Mesenchymal stem cell (in vitro differentiated cells and primary cell): ENCODE measurements around the gene MUC20.
A peak's percentile ranks its signal among the peaks of the same experiment; 100 is the strongest.
"Not testable (repeated sequence)": the region's sequence is repeated elsewhere in the genome, so short reads cannot be mapped to it uniquely, and the experiment has no call there.

Experiments
- DNase-seq: peaks from one replicate; pipeline ENCODE4 v3.0.0-alpha.2; 2013
- H2AFZ ChIP-seq: one replicate; pipeline ENCODE4 v1.6.1; 2013; ENCODE audit warnings: low read depth, mild to moderate bottlenecking, control low read depth, inconsistent platforms, low read length, moderate library complexity
- H2AK5ac ChIP-seq: 2 replicates; pipeline ENCODE4 v1.6.1; 2013; ENCODE audit warnings: low read length, moderate library complexity, mild to moderate bottlenecking, inconsistent platforms; ENCODE audit not compliant: severe bottlenecking
- H2BK120ac ChIP-seq: one replicate; pipeline ENCODE4 v1.6.1; 2013; ENCODE audit warnings: low read depth, mild to moderate bottlenecking, inconsistent platforms, low read length, moderate library complexity
- H2BK12ac ChIP-seq, 2 experiments: one replicate each; pipeline ENCODE4 v1.6.1; 2013; ENCODE audit warnings: inconsistent platforms in 2 of 2, low read length in 2 of 2, mild to moderate bottlenecking in 2 of 2, moderate library complexity in 2 of 2, control low read depth in 1 of 2
- H2BK15ac ChIP-seq: one replicate; pipeline ENCODE4 v1.6.1; 2013; ENCODE audit warnings: mild to moderate bottlenecking, low read depth, inconsistent platforms; ENCODE audit not compliant: poor library complexity, severe bottlenecking
- H2BK5ac ChIP-seq: 2 replicates; pipeline ENCODE4 v1.6.1; 2013; ENCODE audit warnings: low read depth, mild to moderate bottlenecking, low read length, control low read depth, inconsistent platforms; ENCODE audit not compliant: poor library complexity, severe bottlenecking
- H3K14ac ChIP-seq, 2 experiments: one replicate each; pipeline ENCODE4 v1.6.1; 2013; ENCODE audit warnings: inconsistent platforms in 2 of 2, low read length in 2 of 2, control low read depth in 1 of 2, mild to moderate bottlenecking in 1 of 2, moderate library complexity in 1 of 2
- H3K18ac ChIP-seq, 2 experiments: one replicate each; pipeline ENCODE4 v1.6.1; 2013; ENCODE audit warnings: inconsistent platforms in 2 of 2, low read length in 2 of 2, control low read depth in 1 of 2, low read depth in 1 of 2, mild to moderate bottlenecking in 1 of 2
- H3K23ac ChIP-seq, 2 experiments: one replicate each; pipeline ENCODE4 v1.6.1; 2013; ENCODE audit warnings: inconsistent platforms in 2 of 2, low read length in 2 of 2, mild to moderate bottlenecking in 2 of 2, moderate library complexity in 2 of 2, control low read depth in 1 of 2
- H3K27ac ChIP-seq: 2 replicates; pipeline ENCODE4 v1.5.1; 2013; ENCODE audit warnings: mild to moderate bottlenecking, moderate library complexity, low read length, control low read depth, inconsistent platforms; ENCODE audit not compliant: poor library complexity, severe bottlenecking
- H3K27me3 ChIP-seq, 2 experiments: 2 replicates each; pipeline versions ENCODE4 v1.6.1 to v1.7.0; 2013; ENCODE audit warnings: low read length in 2 of 2, mild to moderate bottlenecking in 2 of 2, moderate library complexity in 2 of 2, control low read depth in 1 of 2, inconsistent platforms in 1 of 2; ENCODE audit not compliant: control insufficient read depth in 1 of 2, insufficient read depth in 1 of 2
- H3K36me3 ChIP-seq, 2 experiments: 2 replicates each; pipeline versions ENCODE4 v1.6.1 to v1.7.0; 2013; ENCODE audit warnings: low read length in 2 of 2, control low read depth in 1 of 2, inconsistent platforms in 1 of 2, low read depth in 1 of 2, mild to moderate bottlenecking in 1 of 2; ENCODE audit not compliant: insufficient read depth in 2 of 2, control insufficient read depth in 1 of 2
- H3K4ac ChIP-seq, 2 experiments: one replicate each; pipeline ENCODE4 v1.6.1; 2013; ENCODE audit warnings: inconsistent platforms in 2 of 2, low read length in 2 of 2, mild to moderate bottlenecking in 2 of 2, moderate library complexity in 2 of 2, control low read depth in 1 of 2, low read depth in 1 of 2
- H3K4me1 ChIP-seq: 2 replicates; pipeline ENCODE4 v1.6.1; 2013; ENCODE audit warnings: low read depth, low read length, control low read depth; ENCODE audit not compliant: control insufficient read depth, insufficient read depth
- H3K4me2 ChIP-seq: 2 replicates; pipeline ENCODE4 v1.6.1; 2013; ENCODE audit warnings: low read length, mild to moderate bottlenecking, inconsistent platforms; ENCODE audit not compliant: poor library complexity, severe bottlenecking
- H3K4me3 ChIP-seq, 2 experiments: 2 replicates each; pipeline versions ENCODE4 v1.5.1 to v1.7.0; 2013; ENCODE audit warnings: low read length in 2 of 2, mild to moderate bottlenecking in 2 of 2, control low read depth in 1 of 2, low read depth in 1 of 2; ENCODE audit not compliant: insufficient read depth in 1 of 2
- H3K79me1 ChIP-seq: replicated peaks from 2 replicates; pipeline ENCODE4 v1.6.1; 2013; ENCODE audit warnings: mild to moderate bottlenecking, control low read depth, low read length, inconsistent platforms; ENCODE audit not compliant: poor library complexity, severe bottlenecking
- H3K9ac ChIP-seq: 2 replicates; pipeline ENCODE4 v1.7.0; 2013; ENCODE audit warnings: mild to moderate bottlenecking, low read length, moderate library complexity
- H3K9me3 ChIP-seq: 2 replicates; pipeline ENCODE4 v1.7.0; 2013; ENCODE audit warnings: mild to moderate bottlenecking, low read length; ENCODE audit not compliant: control insufficient read depth
- H4K8ac ChIP-seq: one replicate; pipeline ENCODE4 v1.6.1; 2013; ENCODE audit warnings: inconsistent platforms, mild to moderate bottlenecking, low read length, moderate library complexity
- H4K91ac ChIP-seq: one replicate; pipeline ENCODE4 v1.6.1; 2013; ENCODE audit warnings: mild to moderate bottlenecking, low read length, inconsistent platforms
- WGBS: methylation state at CpG from one replicate; pipeline ENCODE4 v1.1.7; 2013; ENCODE audit warnings: mixed read lengths; 5-methylcytosine and 5-hydroxymethylcytosine counted together

The MUC20 gene

GRCh38 chr3:195684527-195685257, 36.1 kb upstream of the MUC20 start:
- H3K23ac ChIP-seq, H2BK120ac ChIP-seq: not testable (repeated sequence)
- 93% methylated on average over 2 of the region's 10 CpGs for WGBS

GRCh38 chr3:195686537-195687208, 34.1 kb upstream of the MUC20 start:
- H3K27ac ChIP-seq, H2BK15ac ChIP-seq, H2BK120ac ChIP-seq, H2BK12ac ChIP-seq, H3K14ac ChIP-seq, H3K4ac ChIP-seq, H4K91ac ChIP-seq, H3K4me1 ChIP-seq, H3K27me3 ChIP-seq, H2BK5ac ChIP-seq, H3K4me2 ChIP-seq, H3K79me1 ChIP-seq, H4K8ac ChIP-seq, DNase-seq, H3K23ac ChIP-seq, H3K18ac ChIP-seq, H3K9me3 ChIP-seq, H2AK5ac ChIP-seq, H3K9ac ChIP-seq, H2AFZ ChIP-seq, H3K4me3 ChIP-seq: not testable (repeated sequence)
- peaks cover 23 to 59% of the 10 kb centered on the region in 2 experiments for H3K36me3 ChIP-seq
- WGBS, result 96% methylated on average over 8 of the region's 15 CpGs

More at GRCh38 chr3:195684527-195685257, 36.1 kb upstream of the MUC20 start:
- H3K4ac ChIP-seq, H2AK5ac ChIP-seq, H3K18ac ChIP-seq, H4K8ac ChIP-seq, H3K9me3 ChIP-seq, H2BK5ac ChIP-seq, H3K14ac ChIP-seq, H4K91ac ChIP-seq, H2AFZ ChIP-seq, H2BK12ac ChIP-seq, H3K27me3 ChIP-seq, H3K4me3 ChIP-seq, H3K27ac ChIP-seq, H2BK15ac ChIP-seq, H3K79me1 ChIP-seq, H3K4me2 ChIP-seq, H3K9ac ChIP-seq, H3K4me1 ChIP-seq, DNase-seq: not testable (repeated sequence)
- H3K36me3 ChIP-seq, result peaks cover 22 to 56% of the 10 kb centered on the region in 2 experiments

- H2BK12ac ChIP-seq, H2AK5ac ChIP-seq, H3K27ac ChIP-seq, H3K9ac ChIP-seq, H2BK15ac ChIP-seq, H3K23ac ChIP-seq, H3K9me3 ChIP-seq, H3K18ac ChIP-seq, H4K8ac ChIP-seq, H3K79me1 ChIP-seq, H3K27me3 ChIP-seq, DNase-seq, H3K4ac ChIP-seq, H2AFZ ChIP-seq, H2BK120ac ChIP-seq, H3K4me1 ChIP-seq, H3K4me2 ChIP-seq, H2BK5ac ChIP-seq, H3K14ac ChIP-seq, H3K4me3 ChIP-seq, H4K91ac ChIP-seq: not testable (repeated sequence)
- 86% methylated on average over 15 of the region's 15 CpGs for WGBS
- H3K36me3 ChIP-seq, result peaks cover 28 to 62% of the 10 kb centered on the region in 2 experiments
Measured at GRCh38 chr3:195687209-195687760, 33.5 kb upstream of the MUC20 start.

GRCh38 chr3:195688471-195689183, 32.2 kb upstream of the MUC20 start:
- peak; percentile 36 for DNase-seq
- not testable (repeated sequence) for H2BK5ac ChIP-seq, H3K4me3 ChIP-seq, H3K23ac ChIP-seq, H3K27me3 ChIP-seq, H3K4ac ChIP-seq, H3K79me1 ChIP-seq, H3K27ac ChIP-seq, H2AFZ ChIP-seq, H3K14ac ChIP-seq, H3K9ac ChIP-seq, H3K9me3 ChIP-seq, H2BK15ac ChIP-seq, H3K4me1 ChIP-seq, H4K91ac ChIP-seq, H2BK120ac ChIP-seq, H3K4me2 ChIP-seq, H2AK5ac ChIP-seq, H4K8ac ChIP-seq, H2BK12ac ChIP-seq, H3K18ac ChIP-seq
- no CpG with 5 or more reads among the region's 14 CpGs for WGBS
- H3K36me3 ChIP-seq, result peaks cover 24 to 67% of the 10 kb centered on the region in 2 experiments
